K562 (cell line): ENCODE data around the gene ATP5MG. TPM values are rescaled to one million over a fixed set of nuclear protein-coding genes. Genes with fewer than 3 reads are reported as not detected.
A peak's percentile ranks its signal among the peaks of the same experiment; 100 is the strongest.

Experiments
- ARID3A ChIP-seq: IDR thresholded peaks from 2 replicates; pipeline ENCODE4 v1.6.1; 2012; ENCODE audit warnings: low read depth, low read length, improper control_type of control experiment, borderline replicate concordance
- ARNT ChIP-seq, 2 experiments: fragments of 450-650 bp; IDR thresholded peaks; 2 replicates each; pipeline ENCODE4 v1.6.1; 2016; ENCODE audit warnings: mild to moderate bottlenecking in 1 of 2
- BRF1 ChIP-seq: IDR thresholded peaks from 3 replicates; pipeline ENCODE4 v1.6.1; 2011; ENCODE audit warnings: borderline replicate concordance, mild to moderate bottlenecking; ENCODE audit not compliant: insufficient read length; ENCODE audit errors: extremely low read depth
- CREB1 ChIP-seq, 2 experiments: sonication (generic) in 1 of 2; formaldehyde crosslinking in 1 of 2; IDR thresholded peaks; 2 replicates each; pipeline versions ENCODE4 v1.6.1 to v1.8.0; 2012 to 2022; ENCODE audit warnings: inconsistent platforms in 1 of 2, mild to moderate bottlenecking in 1 of 2, missing genetic modification reagents in 1 of 2, moderate library complexity in 1 of 2
- CTCF ChIP-seq, 3 experiments: IDR thresholded peaks in 2 of 3; conservative IDR thresholded peaks in 1 of 3; 2 replicates each; pipeline ENCODE4 v1.5.1; 2011 to 2012; ENCODE audit warnings: low read length in 3 of 3, mild to moderate bottlenecking in 3 of 3, control low read depth in 2 of 3, improper control_type of control experiment in 1 of 3, inconsistent platforms in 1 of 3, low read depth in 1 of 3, mixed read lengths in 1 of 3, moderate library complexity in 1 of 3; ENCODE audit not compliant: insufficient read depth in 2 of 3
- CXXC5 ChIP-seq: fragments of 250-450 bp; sonication (Bioruptor Pico); IDR thresholded peaks from 2 replicates; pipeline ENCODE4 v1.8.0; 2022; ENCODE audit warnings: inconsistent platforms, mild to moderate bottlenecking, moderate library complexity
- DIDO1 ChIP-seq: fragments of 450-650 bp; IDR thresholded peaks from 2 replicates; pipeline ENCODE4 v1.6.1; 2016; ENCODE audit warnings: low read depth, missing biosample characterization, missing genetic modification characterization
- E2F5 ChIP-seq: sonication (generic); formaldehyde crosslinking; IDR thresholded peaks from 2 replicates; pipeline ENCODE4 v1.8.0; 2022; ENCODE audit warnings: mild to moderate bottlenecking, missing genetic modification reagents
- ELF4 ChIP-seq: fragments of 450-650 bp; formaldehyde crosslinking; IDR thresholded peaks from 2 replicates; pipeline ENCODE4 v1.4.0; 2022; ENCODE audit warnings: missing genetic modification characterization
- FOXA3 ChIP-seq, 2 experiments: fragments of 450-650 bp in 1 of 2; sonication (generic) in 1 of 2; formaldehyde crosslinking; IDR thresholded peaks in 1 of 2; conservative IDR thresholded peaks in 1 of 2; 2 replicates each; pipeline versions ENCODE4 v1.4.0 to v1.8.0; 2020 to 2022; ENCODE audit warnings: mild to moderate bottlenecking in 2 of 2, missing genetic modification reagents in 1 of 2
- FOXO4 ChIP-seq: fragments of 450-650 bp; formaldehyde crosslinking; IDR thresholded peaks from 2 replicates; pipeline ENCODE4 v1.4.0; 2020; ENCODE audit warnings: mild to moderate bottlenecking, moderate library complexity
- GTF2B ChIP-seq: IDR thresholded peaks from 2 replicates; pipeline ENCODE4 v1.6.1; 2011; ENCODE audit not compliant: insufficient read length; ENCODE audit errors: extremely low read depth
- MITF ChIP-seq: IDR thresholded peaks from 2 replicates; pipeline ENCODE4 v1.6.1; 2014; ENCODE audit warnings: antibody characterized with exemption
- MYBL2 ChIP-seq, 2 experiments: fragments of 450-650 bp in 1 of 2; sonication (generic) in 1 of 2; formaldehyde crosslinking in 1 of 2; IDR thresholded peaks; 2 replicates each; pipeline versions ENCODE4 v1.6.1 to v1.8.1; 2017 to 2022; ENCODE audit warnings: borderline replicate concordance in 1 of 2, inconsistent platforms in 1 of 2, low read depth in 1 of 2, mild to moderate bottlenecking in 1 of 2, missing genetic modification reagents in 1 of 2, moderate library complexity in 1 of 2
- NFATC3 ChIP-seq: fragments of 450-650 bp; IDR thresholded peaks from 2 replicates; pipeline ENCODE4 v1.6.1; 2017; ENCODE audit warnings: mild to moderate bottlenecking
- NFE2L1 ChIP-seq: fragments of 450-650 bp; IDR thresholded peaks from 2 replicates; pipeline ENCODE4 v1.6.1; 2016; ENCODE audit warnings: missing genetic modification characterization, low read depth, mild to moderate bottlenecking, missing compliant biosample characterization, moderate library complexity, borderline replicate concordance
- TAF9B ChIP-seq: fragments of 450-650 bp; IDR thresholded peaks from 2 replicates; pipeline ENCODE4 v1.6.1; 2018; ENCODE audit warnings: mild to moderate bottlenecking; ENCODE audit not compliant: partially characterized antibody
- TCF7 ChIP-seq: sonication (generic); IDR thresholded peaks from 2 replicates; pipeline ENCODE4 v1.6.1; 2016; ENCODE audit warnings: antibody characterized with exemption, borderline replicate concordance
- ZC3H8 ChIP-seq: fragments of 450-650 bp; IDR thresholded peaks from 2 replicates; pipeline ENCODE4 v1.6.1; 2017
- ZNF146 ChIP-seq: IDR thresholded peaks from one replicate; pipeline ENCODE4 v1.6.1; 2018; ENCODE audit warnings: missing compliant biosample characterization; ENCODE audit not compliant: unreplicated experiment
- polyA plus RNA-seq, 8 experiments: library from polyadenylated mRNA; depleted of rRNA in 4 of 8; stranded (reverse) in 5 of 8; unstranded in 3 of 8; fragments of >200 nt; fragmentation: Nextera tagmentation in 2 of 8; fragmentation: Illumina TruSeq in 1 of 8; extraction: Ambion mirVana in 2 of 8; extraction: Trizol in 1 of 8; gene quantifications; 2 replicates each; pipeline versions ENCODE4 v1.2.1 to v1.2.3, GENCODE V29; 2011 to 2014; ENCODE audit warnings: inconsistent platforms in 1 of 8, missing spikeins in 1 of 8
- total RNA-seq, 7 experiments: library from RNA; depleted of rRNA in 6 of 7; stranded (reverse); fragments of >200 nt in 6 of 7; fragmentation: Illumina TruSeq in 2 of 7; extraction: Trizol in 2 of 7; gene quantifications; 2 replicates each; pipeline versions ENCODE4 v1.2.1 to v1.2.3, GENCODE V29; 2011 to 2021; ENCODE audit warnings: low replicate concordance in 1 of 7

Gene ATP5MG
- total and polyA plus RNA-seq, 9 of the 15 experiments (the other 6 are each of a cell fraction or from before 2014, with no cell fraction given) = 301 to 2,138 (median 434) TPM

GRCh38 chr11:118415739-118416068 is 14.3 kb downstream of the ATP5MG start (continued):
- TF ChIP-seq GTF2B (no peak), BRF1 (no peak), ZC3H8 (no peak), ARID3A (peak; percentile 52; the same call in 1 of the 2 replicates), MITF (no peak), FOXA3 (CRISPR knock-in tag; conservative IDR thresholded peaks at IDR 0.05 in 1 of 2, IDR thresholded peaks at IDR 0.05 in 1 of 2) (peak in 1 of 2 experiments; percentile 35; a peak in 3 of 4 replicates), DIDO1 (tag) (no peak), CTCF (IDR thresholded peaks at IDR 0.05 in 2 of 3, conservative IDR thresholded peaks at IDR 0.05 in 1 of 3; ENCODE audit: insufficient read depth in 2 of 3, low read depth in 1 of 3, low read length in 3 of 3) (no peak), MYBL2 (IDR thresholded peaks at IDR 0.05; ENCODE audit: low read depth) (no peak), MYBL2 (CRISPR knock-in tag; IDR thresholded peaks at IDR 0.05; ENCODE audit: borderline replicate concordance) (no peak), CREB1 (IDR thresholded peaks at IDR 0.05) (no peak), CREB1 (CRISPR knock-in tag; IDR thresholded peaks at IDR 0.05) (no peak), NFATC3 (peak; percentile 81; the same call in 1 of the 2 replicates), TCF7 (0 out of 2 replicates have a peak, but pooled peaks have one; percentile 48), ELF4 (CRISPR knock-in tag) (peak; percentile 59; the same call in 1 of the 2 replicates), CXXC5 (peak; percentile 43), NFE2L1 (tag) (peak; percentile 52), TAF9B (peak; percentile 68), FOXO4 (CRISPR knock-in tag) (no peak), E2F5 (no peak), ZNF146 (no peak), ARNT (IDR thresholded peaks at IDR 0.05) (peak; percentile 27 to 96; a peak in 2 of 4 replicates)
